Measurements from ENCODE around the gene MAPKAPK2.

- TF ChIP-seq CTCF (IDR thresholded peaks at IDR 0.05) (no peak), EZH2 (IDR thresholded peaks at IDR 0.05; ENCODE audit: borderline replicate concordance, insufficient read depth, low read depth, low read length, poor library complexity, severe bottlenecking) (no peak)
These were observed 52.4 kb downstream of the MAPKAPK2 start for GRCh38 chr1:206736878-206737728.
